ENCODE measurements around the gene FGFR1OP2.

FGFR1OP2 gene

GRCh38 chr12:26937863-26938700, at the start of gene FGFR1OP2, which contains the start of gene INTS13 (continued):
- TF ChIP-seq ZNF223 (tag by site-specific recombination; IDR thresholded peaks at IDR 0.05) (no peak), ZNF423 (tag by site-specific recombination; IDR thresholded peaks at IDR 0.05) (no peak), SALL2 (tag by site-specific recombination; IDR thresholded peaks at IDR 0.05; ENCODE audit: borderline replicate concordance) (no peak), ZNF112 (tag by site-specific recombination; IDR thresholded peaks at IDR 0.05) (no peak), ZNF529 (tag by site-specific recombination; IDR thresholded peaks at IDR 0.05; ENCODE audit: insufficient replicate concordance) (no peak), ZNF280C (tag by site-specific recombination; IDR thresholded peaks at IDR 0.05) (no peak), ZNF791 (tag by site-specific recombination; IDR thresholded peaks at IDR 0.05) (no peak), ZNF140 (tag by site-specific recombination; IDR thresholded peaks at IDR 0.05) (no peak), ZNF518A (tag by site-specific recombination; conservative IDR thresholded peaks at IDR 0.05; ENCODE audit: low read depth) (0 out of 2 replicates have a peak, but pooled peaks have one; percentile 39), ZNF76 (tag by site-specific recombination; IDR thresholded peaks at IDR 0.05; ENCODE audit: borderline replicate concordance, low read depth) (peak; percentile 14; the same call in 1 of the 2 replicates), ZBTB1 (tag by site-specific recombination; IDR thresholded peaks at IDR 0.05) (no peak), ZNF184 (tag by site-specific recombination; IDR thresholded peaks at IDR 0.05) (no peak), SETDB1 (IDR thresholded peaks at IDR 0.05; ENCODE audit: insufficient read length, low read length) (no peak), ZNF274 (IDR thresholded peaks at IDR 0.05; ENCODE audit: low read length) (no peak), ZNF274 (tag by site-specific recombination; IDR thresholded peaks at IDR 0.05; ENCODE audit: borderline replicate concordance) (no peak), ZNF777 (tag by site-specific recombination; IDR thresholded peaks at IDR 0.05; ENCODE audit: borderline replicate concordance) (no peak), SP7 (tag by site-specific recombination; IDR thresholded peaks at IDR 0.05) (peak; percentile 66), ZNF433 (tag by site-specific recombination; IDR thresholded peaks at IDR 0.05; ENCODE audit: low read depth) (no peak), REST (tag by site-specific recombination; IDR thresholded peaks at IDR 0.05) (peak; percentile 24; the same call in 1 of the 2 replicates), ZEB2 (tag by site-specific recombination; IDR thresholded peaks at IDR 0.05) (peak; percentile 90), TRIM28 (IDR thresholded peaks at IDR 0.05; ENCODE audit: borderline replicate concordance, low read length) (peak; percentile 36; the same call in 1 of the 2 replicates), AEBP2 (tag by site-specific recombination; IDR thresholded peaks at IDR 0.05; ENCODE audit: borderline replicate concordance) (no peak), KLF9 (tag by site-specific recombination; IDR thresholded peaks at IDR 0.05; ENCODE audit: low read depth) (peak; percentile 72), ZNF510 (tag by site-specific recombination; IDR thresholded peaks at IDR 0.05; ENCODE audit: insufficient replicate concordance) (no peak), ZNF174 (tag by site-specific recombination; IDR thresholded peaks at IDR 0.05) (no peak)
- TF ChIP-seq, protein P1, sequence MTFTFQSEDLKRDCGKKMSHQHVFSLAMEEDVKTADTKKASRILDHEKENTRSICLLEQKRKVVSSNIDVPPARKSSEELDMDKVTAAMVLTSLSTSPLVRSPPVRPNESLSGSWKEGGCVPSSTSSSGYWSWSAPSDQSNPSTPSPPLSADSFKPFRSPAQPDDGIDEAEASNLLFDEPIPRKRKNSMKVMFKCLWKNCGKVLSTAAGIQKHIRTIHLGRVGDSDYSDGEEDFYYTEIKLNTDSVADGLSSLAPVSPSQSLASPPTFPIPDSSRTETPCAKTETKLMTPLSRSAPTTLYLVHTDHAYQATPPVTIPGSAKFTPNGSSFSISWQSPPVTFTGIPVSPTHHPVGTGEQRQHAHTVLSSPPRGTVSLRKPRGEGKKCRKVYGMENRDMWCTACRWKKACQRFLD (tag by site-specific recombination; IDR thresholded peaks at IDR 0.05), result no peak
